GM18505 (cell line): ENCODE measurements around the gene RLN3.
"Not testable (repeated sequence)": the region's sequence is repeated elsewhere in the genome, so short reads cannot be mapped to it uniquely, and the experiment has no call there.

Source experiments
- ATAC-seq: cut with Tn5 transposase; IDR thresholded peaks from one replicate; pipeline ENCODE4 v1.9.1; 2021; ENCODE audit not compliant: unreplicated experiment
- POLR2A ChIP-seq: IDR thresholded peaks from 4 replicates; pipeline ENCODE4 v1.6.1; 2011; ENCODE audit warnings: borderline replicate concordance; ENCODE audit not compliant: insufficient read depth, insufficient read length; ENCODE audit errors: extremely low read depth

RLN3 gene

DNA sequence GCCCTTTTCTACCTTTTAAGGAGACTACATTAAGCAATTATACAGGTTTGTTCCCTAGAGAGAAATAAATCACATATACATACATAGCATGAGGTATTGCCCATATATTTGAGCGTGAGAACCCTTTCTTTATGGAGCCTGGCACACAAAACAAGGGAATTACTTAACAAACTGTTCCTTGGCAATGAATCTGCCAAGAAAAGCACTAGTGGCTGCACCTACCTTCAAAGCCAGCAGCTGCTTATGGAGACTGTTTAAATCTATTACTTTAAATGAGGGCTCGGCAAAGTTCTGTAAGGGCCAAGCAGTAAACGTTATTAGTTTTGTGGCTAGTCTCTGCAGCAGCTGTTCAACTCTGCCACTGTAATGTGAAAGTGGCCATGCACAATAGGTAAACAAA is 28.9 kb upstream of the RLN3 start:
- TF ChIP-seq POLR2A = no peak
- no peak for ATAC-seq

DNA sequence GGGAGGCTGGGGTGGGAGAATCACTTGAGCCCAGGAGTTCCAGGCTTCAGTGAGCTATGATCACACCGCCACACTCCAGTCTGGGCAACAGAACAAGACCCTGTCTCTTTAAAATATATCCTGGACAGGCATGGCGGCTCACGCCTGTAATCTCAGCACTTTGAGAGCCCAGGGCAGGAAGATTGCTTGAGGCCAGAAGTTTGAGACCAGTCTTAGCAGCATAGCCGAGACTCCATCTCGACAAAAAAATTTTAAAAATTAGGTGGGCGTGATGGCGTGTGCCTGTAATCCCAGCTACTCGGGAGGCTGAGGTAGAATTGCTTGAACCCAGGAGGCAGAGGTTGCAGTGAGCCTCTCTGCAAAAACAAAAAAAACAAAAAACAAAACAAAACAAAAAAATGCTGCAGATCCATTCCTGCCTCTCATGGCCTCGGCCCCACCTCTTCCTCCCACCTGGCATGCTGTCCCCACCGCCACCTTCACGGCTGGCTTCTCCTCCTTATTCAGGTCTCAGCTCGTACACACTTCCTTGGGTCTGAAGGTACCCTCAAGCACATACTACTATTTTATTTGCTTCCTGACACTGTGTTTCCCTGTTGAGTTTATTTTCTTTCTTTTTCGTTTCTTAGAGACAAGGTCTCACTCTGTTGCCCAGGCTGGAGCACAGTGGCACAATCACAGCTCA is 27.1 kb upstream of the RLN3 start:
- ATAC-seq = no peak
- no peak for TF ChIP-seq POLR2A

- ATAC-seq = no peak
- TF ChIP-seq POLR2A = no peak
Observed at GRCh38 chr19:14002571-14003250, 25.2 kb upstream of the RLN3 start.

- TF ChIP-seq POLR2A = no peak
- ATAC-seq = no peak
Observed at GRCh38 chr19:14003251-14004055, 24.5 kb upstream of the RLN3 start.

DNA sequence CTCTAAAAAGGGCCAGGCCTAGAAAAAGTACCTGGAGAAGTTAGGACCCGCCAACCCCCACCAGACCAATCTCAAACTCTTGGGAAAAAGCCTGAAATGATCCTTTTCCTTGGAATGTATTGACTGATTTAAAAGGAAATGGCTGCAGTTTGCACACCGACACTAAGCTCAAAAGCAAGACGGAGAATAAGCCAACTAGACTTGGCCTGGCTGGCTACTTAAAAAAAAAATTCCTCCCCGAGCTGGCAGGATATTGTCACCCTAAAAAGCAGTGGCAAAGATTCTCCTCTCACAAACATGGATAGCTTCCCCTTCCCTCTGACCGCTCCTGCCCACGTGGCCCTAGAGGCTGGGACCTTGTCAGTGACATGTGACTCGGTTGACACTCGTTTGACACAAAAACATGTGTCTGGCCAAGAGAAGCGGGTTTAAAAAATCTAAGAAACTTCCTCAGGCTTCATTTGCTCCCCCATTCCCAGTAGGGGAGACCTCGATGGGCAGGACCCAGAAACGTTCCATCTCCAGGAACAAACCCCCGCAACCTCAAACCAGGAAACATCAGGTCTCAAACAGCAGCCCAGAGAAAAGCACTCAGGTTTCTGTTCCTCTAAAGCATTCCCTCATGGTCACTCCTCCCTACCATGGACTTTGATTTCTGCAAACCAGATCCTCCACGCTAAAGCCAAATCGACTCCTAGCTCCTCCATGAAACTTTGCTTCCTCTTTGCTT is 23.2 kb upstream of the RLN3 start:
- ATAC-seq = no peak
- no peak for TF ChIP-seq POLR2A

DNA sequence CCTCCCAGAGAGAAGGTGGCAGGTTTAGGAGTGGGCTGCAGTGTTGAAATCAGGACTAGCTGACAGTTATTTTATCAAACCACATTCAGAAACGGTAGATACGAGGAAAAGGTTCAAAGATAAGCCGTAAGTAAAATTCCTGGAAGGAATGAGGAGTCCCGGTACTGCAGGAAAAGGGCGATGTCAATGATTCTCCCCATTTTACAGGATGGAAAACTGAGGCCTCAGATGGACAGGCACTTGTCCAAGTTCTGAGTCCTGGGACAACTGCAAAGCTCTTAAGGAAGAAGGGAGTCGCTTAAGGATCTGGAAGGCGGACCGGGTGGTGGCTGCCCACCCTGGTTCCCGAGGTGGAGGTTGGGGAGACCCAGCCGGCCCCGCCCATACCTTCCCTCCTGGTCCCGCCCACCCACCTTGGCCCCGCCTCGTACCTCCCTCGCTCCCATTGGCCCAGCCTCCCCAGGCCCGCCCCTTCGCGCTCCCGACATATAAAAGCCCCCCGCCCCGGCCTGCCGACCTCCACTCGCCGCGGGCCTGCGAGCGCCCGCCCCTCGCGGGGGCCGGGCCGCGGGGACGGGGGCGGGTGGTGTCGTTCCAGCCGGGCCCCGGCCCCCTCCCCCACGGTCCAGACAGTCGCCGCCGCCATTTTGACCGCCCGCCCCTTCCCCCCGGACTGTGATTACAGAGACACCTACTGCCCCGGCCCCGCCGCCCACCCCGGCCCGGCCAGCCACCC is 22.4 kb upstream of the RLN3 start:
- TF ChIP-seq POLR2A = peak; percentile 76
- peak; percentile 37 for ATAC-seq

DNA sequence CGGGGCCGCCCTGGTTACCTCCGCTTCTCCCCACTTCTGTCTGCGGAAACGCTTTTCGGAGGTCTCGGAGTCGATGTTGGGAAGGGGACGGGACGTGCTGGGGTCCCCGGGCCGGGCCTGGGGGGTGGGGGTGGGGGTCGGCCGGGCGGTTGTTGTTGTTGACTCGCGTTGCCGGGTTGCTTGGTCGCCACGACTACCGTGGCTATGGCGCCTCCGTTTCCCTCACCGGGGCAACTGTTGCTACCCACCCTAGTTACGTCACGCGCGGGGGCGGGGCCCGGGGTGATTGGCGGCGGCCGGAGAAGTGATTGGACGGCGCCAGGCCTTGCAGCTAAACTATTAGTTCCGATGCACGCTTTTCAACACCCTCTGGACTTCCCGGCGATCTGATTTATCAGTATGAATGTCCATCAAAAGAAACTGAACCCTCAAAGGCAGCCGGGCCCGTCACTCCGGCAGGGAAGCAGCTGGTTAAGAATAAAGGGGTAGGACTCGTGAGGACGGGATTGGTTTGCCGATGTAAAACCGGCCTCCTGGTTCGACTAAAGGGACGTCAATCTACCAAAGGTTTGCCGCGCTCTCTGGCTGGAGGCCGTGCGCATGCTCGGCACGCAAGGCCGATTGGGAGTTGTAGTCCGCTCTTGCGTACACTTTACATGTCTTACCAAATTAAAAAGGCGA is 21.7 kb upstream of the RLN3 start, which contains the start of gene RFX1:
TSS of gene RFX1 (minus strand) at position 236 of the 681 bp plus-strand sequence. CDS start 12,477 bp downstream, outside the sequence.
- no peak for TF ChIP-seq POLR2A
- ATAC-seq = peak; percentile 60

DNA sequence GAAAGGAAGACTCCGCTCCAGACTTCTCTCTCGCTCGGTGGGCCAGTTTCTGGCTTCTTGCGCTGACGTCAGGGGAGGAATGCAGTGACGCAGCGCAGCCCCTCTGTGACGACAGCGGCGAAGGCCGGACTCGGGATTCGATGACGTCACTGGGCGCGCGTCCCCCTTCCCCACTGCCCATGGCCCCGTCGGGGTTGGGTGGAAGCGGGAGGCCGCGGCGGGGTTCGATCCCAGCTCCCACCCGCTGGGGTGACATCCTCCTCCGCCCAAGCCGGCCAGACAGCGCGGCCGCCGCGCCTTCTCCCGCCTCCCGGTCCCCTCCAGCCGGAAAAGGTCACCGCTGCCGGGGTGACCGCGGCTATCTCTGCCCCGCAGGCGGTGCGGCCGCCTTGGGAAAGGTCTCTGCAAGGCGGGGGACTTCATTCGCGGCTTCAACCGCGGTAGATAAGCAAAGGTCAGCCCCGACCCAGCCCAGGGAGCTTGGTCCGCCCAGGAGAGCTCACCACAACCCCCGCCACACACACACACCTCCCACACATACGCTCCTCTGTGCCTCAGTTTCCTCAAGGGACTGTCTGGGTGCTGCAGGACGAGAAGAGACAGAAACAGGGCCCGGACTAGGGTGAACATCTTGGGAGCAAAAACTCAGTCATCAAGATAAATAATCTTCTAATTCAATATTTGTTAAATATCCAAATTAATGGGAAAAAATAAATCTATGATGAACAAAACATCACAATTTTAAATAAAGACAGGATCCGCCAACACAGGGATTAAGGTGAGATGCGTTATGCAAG is 21.0 kb upstream of the RLN3 start:
- TF ChIP-seq POLR2A = peak; percentile 54
- ATAC-seq = peak; percentile 31

- no peak for ATAC-seq
- TF ChIP-seq POLR2A = no peak
Observed at GRCh38 chr19:14012378-14012915, 15.5 kb upstream of the RLN3 start.

DNA sequence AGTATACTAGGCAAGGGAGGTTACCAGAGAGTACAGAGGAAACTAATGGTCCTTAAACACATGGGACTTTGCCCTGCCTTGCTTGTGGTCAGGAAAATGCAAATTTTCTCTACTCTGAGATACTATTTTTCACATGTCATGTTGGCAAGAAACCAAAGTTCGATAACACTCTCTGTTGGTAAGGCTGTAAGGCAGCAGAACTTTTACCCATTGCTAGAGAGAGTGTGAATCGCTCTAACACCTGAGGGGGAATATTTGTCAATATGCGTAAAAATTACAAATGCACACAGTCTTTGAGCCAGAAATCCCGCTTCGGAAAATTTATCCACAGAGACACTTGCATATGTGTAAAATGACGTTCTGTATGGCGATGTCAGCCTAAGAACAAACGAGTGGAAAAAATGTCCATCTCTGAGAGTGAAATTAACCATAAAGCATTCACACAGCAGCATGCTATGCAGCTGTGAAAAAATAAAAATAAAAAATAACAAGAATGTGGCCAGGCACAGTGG is 12.4 kb upstream of the RLN3 start:
- TF ChIP-seq POLR2A = peak; percentile 45
- ATAC-seq = peak; percentile 60

DNA sequence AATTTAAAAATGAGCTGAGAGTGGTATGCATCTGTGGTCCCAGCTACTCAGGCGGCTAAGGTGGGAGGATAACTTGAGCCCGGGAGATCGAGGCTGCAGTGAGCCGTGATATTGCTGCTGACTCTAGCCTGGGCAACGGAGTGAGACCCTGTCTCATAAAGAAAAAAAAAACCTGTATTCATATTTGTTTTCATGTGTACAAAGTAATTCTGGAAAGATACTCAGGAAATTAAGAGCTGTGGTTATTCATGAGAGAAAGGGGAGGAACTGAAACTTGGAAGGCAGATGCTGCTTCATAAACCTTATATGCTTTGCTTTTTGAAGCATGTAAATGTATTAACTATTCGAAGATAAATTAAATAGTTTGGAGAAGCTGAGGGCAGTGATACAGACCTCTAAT is 8.8 kb upstream of the RLN3 start:
- no peak for TF ChIP-seq POLR2A
- ATAC-seq = no peak

- not testable (repeated sequence) for ATAC-seq
Observed at GRCh38 chr19:14019739-14020138, 8.2 kb upstream of the RLN3 start.
